NAMALWA (cell line): ENCODE results near the gene TRMT112.

Experiments used
- DNase-seq: peaks from one replicate; pipeline ENCODE4 v3.0.0-alpha.2; 2015; ENCODE audit warnings: low spot score

The TRMT112 gene

GRCh38 chr11:64351136-64351631 is 33.8 kb upstream of the TRMT112 start:
- DNase-seq = no peak

- DNase-seq = no peak
Measured at GRCh38 chr11:64349404-64349803, 32.0 kb upstream of the TRMT112 start.

- no peak for DNase-seq
Measured at GRCh38 chr11:64349025-64349387, 31.6 kb upstream of the TRMT112 start.

GRCh38 chr11:64348383-64349024 is 31.1 kb upstream of the TRMT112 start:
- DNase-seq = no peak

- no peak for DNase-seq
Measured at GRCh38 chr11:64347193-64347867, 30.0 kb upstream of the TRMT112 start.

GRCh38 chr11:64344787-64345186 is 27.4 kb upstream of the TRMT112 start:
- no peak for DNase-seq

- DNase-seq = no peak
Measured at GRCh38 chr11:64343767-64344559, 26.6 kb upstream of the TRMT112 start.

GRCh38 chr11:64342869-64343745 is 25.7 kb upstream of the TRMT112 start:
- no peak for DNase-seq

GRCh38 chr11:64341851-64342791 is 24.8 kb upstream of the TRMT112 start:
- peak; percentile 93 for DNase-seq

- DNase-seq = no peak
Measured at GRCh38 chr11:64341429-64341828, 24.1 kb upstream of the TRMT112 start.

- peak; percentile 77 for DNase-seq
Measured at GRCh38 chr11:64340671-64341335, 23.4 kb upstream of the TRMT112 start.

- DNase-seq = peak; percentile 90
Measured at GRCh38 chr11:64339754-64340408, 22.5 kb upstream of the TRMT112 start, which contains the start of gene CCDC88B. Gene CCDC88B, plus strand, starts transcription at chr11:64340204. Its CDS starts 63 bp downstream, at chr11:64340267.

GRCh38 chr11:64339286-64339685 is 21.9 kb upstream of the TRMT112 start:
- no peak for DNase-seq

- no peak for DNase-seq
Measured at GRCh38 chr11:64338716-64339115, 21.4 kb upstream of the TRMT112 start.

- DNase-seq = no peak
Measured at GRCh38 chr11:64337538-64338249, 20.3 kb upstream of the TRMT112 start.

- peak; percentile 96 for DNase-seq
Measured at GRCh38 chr11:64334764-64335735, 17.7 kb upstream of the TRMT112 start.

GRCh38 chr11:64333556-64333955 is 16.2 kb upstream of the TRMT112 start:
- no peak for DNase-seq
